Right lobe of liver (tissue), 4 donors: Measurements from ENCODE around the gene TRIOBP.

Experiments
- CTCF ChIP-seq, 4 donors: fragments of 200-600 bp in 3 of 4; fragments of 450-650 bp in 1 of 4; IDR thresholded peaks; one replicate each; pipeline versions ENCODE4 v1.5.1 to v1.8.0; 2016 to 2022; ENCODE audit warnings: antibody characterized with exemption in 4 of 4, mild to moderate bottlenecking in 2 of 4
- POLR2A ChIP-seq: fragments of 450-650 bp; IDR thresholded peaks from one replicate; pipeline ENCODE4 v1.6.1; 2017; ENCODE audit warnings: antibody characterized with exemption, mild to moderate bottlenecking
- donor health status: DM: no; HTN: no; CAD: no.
- donor health status: DM: no; HTN: no; CAD: no.
- donor health status: DM: no; HTN: yes; CAD: no.

DNA sequence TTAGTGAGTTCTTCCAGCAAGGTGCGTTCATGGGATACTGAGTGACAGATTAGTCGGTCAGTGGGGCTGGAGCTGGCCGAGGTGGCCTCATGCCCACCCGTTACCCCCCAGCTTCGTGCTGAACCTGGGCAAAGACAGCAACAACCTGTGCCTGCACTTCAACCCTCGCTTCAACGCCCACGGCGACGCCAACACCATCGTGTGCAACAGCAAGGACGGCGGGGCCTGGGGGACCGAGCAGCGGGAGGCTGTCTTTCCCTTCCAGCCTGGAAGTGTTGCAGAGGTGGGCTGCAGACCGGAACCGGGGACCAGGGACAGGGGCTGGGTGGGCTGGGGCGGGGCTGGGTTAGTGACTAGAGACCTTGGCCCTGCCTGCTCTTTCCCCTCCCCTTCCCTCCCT is 18.5 kb upstream of the TRIOBP start:
- TF ChIP-seq CTCF (IDR thresholded peaks at IDR 0.05), result no peak
- TF ChIP-seq POLR2A, result no peak
